Activated CD4-positive, alpha-beta T cell treated with anti-CD3 and anti-CD28 coated beads, Interleukin-10, Interleukin-2, amounts not matched to agents 100 ng/mL and 50 ng/mL, durations not matched to agents 16 hours and 8 hours (primary cell): ENCODE measurements around the gene HOXA1.
"Not testable (repeated sequence)": the region's sequence is repeated elsewhere in the genome, so short reads cannot be mapped to it uniquely, and the experiment has no call there.

Experiments
- DNase-seq: peaks from one replicate; pipeline ENCODE4 v3.0.0-alpha.2; 2020

The HOXA1 gene

GRCh38 chr7:27091105-27091504 is 4.7 kb downstream of the HOXA1 start:
- DNase-seq, result no peak

GRCh38 chr7:27088002-27088922 is 7.5 kb downstream of the HOXA1 start:
- no peak for DNase-seq

GRCh38 chr7:27083646-27084045 is 12.2 kb downstream of the HOXA1 start:
- DNase-seq, result no peak

GRCh38 chr7:27082171-27082570 is 13.6 kb downstream of the HOXA1 start:
- no peak for DNase-seq

- no peak for DNase-seq
Measured at GRCh38 chr7:27080844-27081436, 14.9 kb downstream of the HOXA1 start.

GRCh38 chr7:27079234-27079975 is 16.4 kb downstream of the HOXA1 start:
- DNase-seq, result no peak

GRCh38 chr7:27078616-27079233 is 17.1 kb downstream of the HOXA1 start:
- no peak for DNase-seq

- DNase-seq, result no peak
Measured at GRCh38 chr7:27073076-27073475, 22.7 kb downstream of the HOXA1 start.

- DNase-seq, result no peak
Measured at GRCh38 chr7:27071622-27072390, 24.0 kb downstream of the HOXA1 start.

GRCh38 chr7:27068259-27068658 is 27.5 kb downstream of the HOXA1 start:
- DNase-seq, result no peak

- DNase-seq, result no peak
Measured at GRCh38 chr7:27066148-27066547, 29.7 kb downstream of the HOXA1 start.

GRCh38 chr7:27065709-27066108 is 30.1 kb downstream of the HOXA1 start:
- DNase-seq, result no peak

GRCh38 chr7:27064661-27065060 is 31.1 kb downstream of the HOXA1 start:
- DNase-seq, result no peak

- DNase-seq, result no peak
Measured at GRCh38 chr7:27064159-27064558, 31.6 kb downstream of the HOXA1 start.

- DNase-seq, result no peak
Measured at GRCh38 chr7:27062946-27063345, 32.9 kb downstream of the HOXA1 start.

GRCh38 chr7:27053153-27053552 is 42.6 kb downstream of the HOXA1 start:
- DNase-seq, result no peak

- no peak for DNase-seq
Measured at GRCh38 chr7:27051451-27051850, 44.3 kb downstream of the HOXA1 start.

GRCh38 chr7:27048438-27048837 is 47.4 kb downstream of the HOXA1 start:
- no peak for DNase-seq

- no peak for DNase-seq
Measured at GRCh38 chr7:27046854-27047549, 48.8 kb downstream of the HOXA1 start.

GRCh38 chr7:27045972-27046371 is 49.8 kb downstream of the HOXA1 start:
- DNase-seq, result not testable (repeated sequence)

GRCh38 chr7:27045066-27045465 is 50.7 kb downstream of the HOXA1 start:
- not testable (repeated sequence) for DNase-seq
